Nephron (organoid): ENCODE data around the gene FAM20C.

Experiments
- H3K27ac Mint-ChIP-seq, 3 experiments: 2 replicates each; pipeline ENCODE4 v1.8.0; 2020; ENCODE audit warnings: mixed read lengths in 3 of 3, mild to moderate bottlenecking in 2 of 3, moderate library complexity in 1 of 3
- H3K27me3 Mint-ChIP-seq: 2 replicates; pipeline ENCODE4 v1.8.0; 2021; ENCODE audit warnings: low read depth, mild to moderate bottlenecking, moderate library complexity, mixed read lengths
- H3K36me3 Mint-ChIP-seq: 2 replicates; pipeline ENCODE4 v1.8.0; 2020; ENCODE audit warnings: low read depth, mixed read lengths
- H3K4me1 Mint-ChIP-seq: 2 replicates; pipeline ENCODE4 v1.8.0; 2020; ENCODE audit warnings: mixed read lengths
- H3K4me3 Mint-ChIP-seq, 3 experiments: 2 replicates each; pipeline ENCODE4 v1.8.0; 2020; ENCODE audit warnings: mild to moderate bottlenecking in 3 of 3, mixed read lengths in 3 of 3, moderate library complexity in 2 of 3
- H3K9me3 Mint-ChIP-seq: 2 replicates; pipeline ENCODE4 v1.8.0; 2020; ENCODE audit warnings: mixed read lengths
- TF ChIP-seq, protein P1 (sequence below), 3 experiments: fragments of 200-600 bp; sonication (generic); IDR thresholded peaks; one replicate each; pipeline ENCODE4 v1.5.0; 2021; ENCODE audit warnings: antibody characterized with exemption in 3 of 3; ENCODE audit not compliant: unreplicated experiment in 3 of 3

Gene FAM20C

GRCh38 chr7:148543-148931, 43.8 kb upstream of the FAM20C start:
- H3K27me3 Mint-ChIP-seq, result peaks cover 11% of the 10 kb centered on the region
- H3K9me3 Mint-ChIP-seq, result no peaks in the 10 kb centered on the region
- TF ChIP-seq, protein P1, sequence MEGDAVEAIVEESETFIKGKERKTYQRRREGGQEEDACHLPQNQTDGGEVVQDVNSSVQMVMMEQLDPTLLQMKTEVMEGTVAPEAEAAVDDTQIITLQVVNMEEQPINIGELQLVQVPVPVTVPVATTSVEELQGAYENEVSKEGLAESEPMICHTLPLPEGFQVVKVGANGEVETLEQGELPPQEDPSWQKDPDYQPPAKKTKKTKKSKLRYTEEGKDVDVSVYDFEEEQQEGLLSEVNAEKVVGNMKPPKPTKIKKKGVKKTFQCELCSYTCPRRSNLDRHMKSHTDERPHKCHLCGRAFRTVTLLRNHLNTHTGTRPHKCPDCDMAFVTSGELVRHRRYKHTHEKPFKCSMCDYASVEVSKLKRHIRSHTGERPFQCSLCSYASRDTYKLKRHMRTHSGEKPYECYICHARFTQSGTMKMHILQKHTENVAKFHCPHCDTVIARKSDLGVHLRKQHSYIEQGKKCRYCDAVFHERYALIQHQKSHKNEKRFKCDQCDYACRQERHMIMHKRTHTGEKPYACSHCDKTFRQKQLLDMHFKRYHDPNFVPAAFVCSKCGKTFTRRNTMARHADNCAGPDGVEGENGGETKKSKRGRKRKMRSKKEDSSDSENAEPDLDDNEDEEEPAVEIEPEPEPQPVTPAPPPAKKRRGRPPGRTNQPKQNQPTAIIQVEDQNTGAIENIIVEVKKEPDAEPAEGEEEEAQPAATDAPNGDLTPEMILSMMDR (IDR thresholded peaks at IDR 0.05; ENCODE audit: unreplicated experiment in 3 of 3), result no peak
- peaks cover 12% of the 10 kb centered on the region for H3K36me3 Mint-ChIP-seq
- H3K4me3 Mint-ChIP-seq, result peak overlapping the region; percentile 87 to 92 (median 91)
- peak overlapping the region; percentile 99 to 100 (median 99) for H3K27ac Mint-ChIP-seq
- peaks cover 31% of the 10 kb centered on the region for H3K4me1 Mint-ChIP-seq

GRCh38 chr7:148932-149790, 43.2 kb upstream of the FAM20C start:
- TF ChIP-seq, protein P1 (IDR thresholded peaks at IDR 0.05; ENCODE audit: unreplicated experiment in 3 of 3), result no peak
- H3K27me3 Mint-ChIP-seq, result peaks cover 11% of the 10 kb centered on the region
- H3K4me3 Mint-ChIP-seq, result peak overlapping the region; percentile 87 to 92 (median 91)
- H3K36me3 Mint-ChIP-seq, result peaks cover 12% of the 10 kb centered on the region
- no peaks in the 10 kb centered on the region for H3K9me3 Mint-ChIP-seq
- peak overlapping the region; percentile 99 to 100 (median 99) for H3K27ac Mint-ChIP-seq
- peaks cover 31% of the 10 kb centered on the region for H3K4me1 Mint-ChIP-seq

- Mint-ChIP-seq H3K4me1 (peaks cover 34% of the 10 kb centered on the region), H3K4me3 (peak overlapping the region; percentile 87 to 92 (median 91)), H3K27me3 (peaks cover 11% of the 10 kb centered on the region), H3K27ac (peak overlapping the region; percentile 99 to 100 (median 99)), H3K9me3 (no peaks in the 10 kb centered on the region), H3K36me3 (peaks cover 8% of the 10 kb centered on the region)
- TF ChIP-seq, protein P1 (IDR thresholded peaks at IDR 0.05; ENCODE audit: unreplicated experiment in 3 of 3), result no peak
These were observed 42.4 kb upstream of the FAM20C start for GRCh38 chr7:149791-150636.

- Mint-ChIP-seq H3K36me3 (peaks cover 8% of the 10 kb centered on the region), H3K4me3 (peak overlapping the region; percentile 63 to 74 (median 74)), H3K27ac (peak overlapping the region; percentile 99 to 100 (median 99)), H3K27me3 (peaks cover 11% of the 10 kb centered on the region), H3K9me3 (no peaks in the 10 kb centered on the region), H3K4me1 (peaks cover 42% of the 10 kb centered on the region)
- TF ChIP-seq, protein P1 (IDR thresholded peaks at IDR 0.05; ENCODE audit: unreplicated experiment in 3 of 3), result no peak
These were observed 41.6 kb upstream of the FAM20C start for GRCh38 chr7:150811-151221.

GRCh38 chr7:151346-152050, 40.9 kb upstream of the FAM20C start:
- TF ChIP-seq, protein P1 (IDR thresholded peaks at IDR 0.05; ENCODE audit: unreplicated experiment in 3 of 3), result no peak
- peaks cover 11% of the 10 kb centered on the region for H3K27me3 Mint-ChIP-seq
- peak overlapping the region; percentile 4 to 40 (median 32) for H3K4me3 Mint-ChIP-seq
- peaks cover 7% of the 10 kb centered on the region for H3K36me3 Mint-ChIP-seq
- peak overlapping the region; percentile 99 to 100 (median 99) for H3K27ac Mint-ChIP-seq
- no peaks in the 10 kb centered on the region for H3K9me3 Mint-ChIP-seq
- peaks cover 44% of the 10 kb centered on the region for H3K4me1 Mint-ChIP-seq
